Uterus (tissue), 2 donors: ENCODE data around the gene AFMID.

Source experiments
- POLR2A ChIP-seq, 2 donors: fragments of 450-650 bp; IDR thresholded peaks; one replicate each; pipeline ENCODE4 v1.6.1; 2016; ENCODE audit warnings: antibody characterized with exemption in 2 of 2, mild to moderate bottlenecking in 1 of 2, moderate library complexity in 1 of 2
- TF ChIP-seq, protein P1 (sequence below), 4 experiments: fragments of 200-600 bp in 2 of 4; fragments of 450-650 bp in 2 of 4; sonication (generic) in 2 of 4; IDR thresholded peaks; one replicate each; pipeline ENCODE4 v1.5.1; 2016 to 2019; ENCODE audit warnings: antibody characterized with exemption in 4 of 4, mild to moderate bottlenecking in 2 of 4, moderate library complexity in 1 of 4

DNA sequence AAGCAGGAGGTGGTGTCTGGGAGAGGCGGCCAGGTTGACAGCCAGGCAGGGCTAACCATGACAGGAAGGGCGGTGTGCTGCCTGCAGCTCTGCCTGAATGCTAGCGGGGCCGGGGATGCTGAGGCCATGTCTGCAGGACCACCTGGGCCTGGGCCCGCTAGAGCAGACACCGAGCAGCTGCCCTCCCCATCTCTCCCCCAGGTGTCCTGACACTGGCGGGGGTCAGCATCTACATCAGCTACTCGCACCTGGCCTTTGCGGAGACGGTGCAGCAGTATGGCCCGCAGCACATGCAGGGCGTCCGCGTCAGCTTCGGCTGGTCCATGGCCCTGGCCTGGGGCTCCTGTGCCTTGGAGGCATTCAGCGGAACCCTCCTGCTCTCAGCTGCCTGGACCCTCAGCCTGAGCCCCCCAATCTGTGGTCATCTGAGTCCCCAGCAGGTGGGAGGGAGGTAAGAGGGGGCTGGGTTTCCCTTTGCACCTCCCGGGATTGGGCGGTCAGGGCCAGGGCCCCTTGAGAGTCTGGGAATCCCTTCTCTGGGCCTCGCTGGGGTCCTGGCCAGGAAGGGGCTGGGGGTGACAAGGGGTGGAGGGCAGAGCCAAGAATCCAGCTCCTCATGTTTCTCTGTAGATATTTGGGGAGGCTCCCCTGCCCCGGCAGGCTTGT, 51.8 kb downstream of the AFMID start:
- TF ChIP-seq, protein P1, sequence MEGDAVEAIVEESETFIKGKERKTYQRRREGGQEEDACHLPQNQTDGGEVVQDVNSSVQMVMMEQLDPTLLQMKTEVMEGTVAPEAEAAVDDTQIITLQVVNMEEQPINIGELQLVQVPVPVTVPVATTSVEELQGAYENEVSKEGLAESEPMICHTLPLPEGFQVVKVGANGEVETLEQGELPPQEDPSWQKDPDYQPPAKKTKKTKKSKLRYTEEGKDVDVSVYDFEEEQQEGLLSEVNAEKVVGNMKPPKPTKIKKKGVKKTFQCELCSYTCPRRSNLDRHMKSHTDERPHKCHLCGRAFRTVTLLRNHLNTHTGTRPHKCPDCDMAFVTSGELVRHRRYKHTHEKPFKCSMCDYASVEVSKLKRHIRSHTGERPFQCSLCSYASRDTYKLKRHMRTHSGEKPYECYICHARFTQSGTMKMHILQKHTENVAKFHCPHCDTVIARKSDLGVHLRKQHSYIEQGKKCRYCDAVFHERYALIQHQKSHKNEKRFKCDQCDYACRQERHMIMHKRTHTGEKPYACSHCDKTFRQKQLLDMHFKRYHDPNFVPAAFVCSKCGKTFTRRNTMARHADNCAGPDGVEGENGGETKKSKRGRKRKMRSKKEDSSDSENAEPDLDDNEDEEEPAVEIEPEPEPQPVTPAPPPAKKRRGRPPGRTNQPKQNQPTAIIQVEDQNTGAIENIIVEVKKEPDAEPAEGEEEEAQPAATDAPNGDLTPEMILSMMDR (IDR thresholded peaks at IDR 0.05) = no peak
- TF ChIP-seq POLR2A (IDR thresholded peaks at IDR 0.05) = no peak
